ENCODE measurements around the gene VPS26B.

DNA sequence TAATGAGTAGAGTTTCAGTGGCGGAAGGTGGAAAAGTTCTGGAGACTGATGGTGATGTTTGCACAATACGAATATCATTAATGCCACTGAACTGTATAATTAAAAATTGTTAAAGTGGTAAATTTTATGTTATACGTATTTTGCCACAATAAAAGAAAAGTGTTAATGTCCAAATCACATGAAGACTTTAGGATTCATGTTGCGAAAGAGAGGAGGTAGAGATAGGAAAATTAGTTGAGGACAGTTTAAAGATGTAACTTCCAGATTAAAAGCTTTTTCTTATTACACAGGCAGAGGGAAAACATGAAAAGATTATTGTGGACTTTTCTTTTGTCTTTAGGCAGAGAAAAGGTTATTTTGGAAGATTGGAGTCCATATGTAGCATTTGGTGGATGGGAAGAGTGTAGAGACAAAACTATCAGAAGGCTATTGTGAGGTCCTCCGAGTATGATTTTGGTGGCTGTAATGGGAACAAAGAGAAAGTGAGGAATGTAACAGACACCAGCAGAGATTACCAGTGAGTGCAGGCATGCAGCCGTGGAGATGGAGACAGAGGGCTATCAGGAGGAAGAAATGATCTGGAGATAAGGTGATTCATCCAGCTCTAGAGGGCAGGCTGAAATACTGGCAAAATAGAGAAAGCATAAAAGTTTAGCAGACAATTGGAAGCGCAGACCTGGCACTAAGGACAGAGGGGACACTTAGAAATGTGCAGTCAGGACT lies 12.5 kb downstream of the VPS26B start:
- TF ChIP-seq POLR2A (IDR thresholded peaks at IDR 0.05; ENCODE audit: low read depth, low read length) = no peak
- TF ChIP-seq POLR2AphosphoS5 (IDR thresholded peaks at IDR 0.05; ENCODE audit: low read depth, low read length) = no peak
